Brain microvascular endothelial cell (primary cell): ENCODE results near the gene ARHGAP45.

Experiments used
- DNase-seq: peaks from one replicate; pipeline ENCODE4 v3.0.0-alpha.2; 2020
- H3K27ac ChIP-seq: fragments of 250-450 bp; sonication (Bioruptor Pico); 2 replicates; pipeline ENCODE4 v1.5.1; 2020; ENCODE audit warnings: mild to moderate bottlenecking, moderate library complexity
- H3K27me3 ChIP-seq: fragments of 250-450 bp; sonication (Bioruptor Pico); replicated peaks from 2 replicates; pipeline ENCODE4 v1.5.1; 2020; ENCODE audit warnings: mild to moderate bottlenecking
- H3K36me3 ChIP-seq: fragments of 250-450 bp; sonication (Bioruptor Pico); replicated peaks from 2 replicates; pipeline ENCODE4 v1.5.1; 2020; ENCODE audit warnings: mild to moderate bottlenecking
- H3K4me3 ChIP-seq: 2 replicates; pipeline ENCODE4 v1.5.1; 2011; ENCODE audit warnings: low read depth, mild to moderate bottlenecking, control low read depth, low read length, moderate library complexity
- in situ Hi-C: cut with HindIII; loops from 2 replicates; pipeline ENCODE4 v1.10.0; 2017; ENCODE audit warnings: low sequenced_read_pairs, low pct_ligation_motif_present
- TF ChIP-seq, protein P1 (sequence below): IDR thresholded peaks from 2 replicates; pipeline ENCODE4 v1.5.1; 2011; ENCODE audit warnings: low read depth, mild to moderate bottlenecking, moderate library complexity, low read length, control low read depth, inconsistent platforms; ENCODE audit errors: missing control alignments

ARHGAP45 gene

DNA sequence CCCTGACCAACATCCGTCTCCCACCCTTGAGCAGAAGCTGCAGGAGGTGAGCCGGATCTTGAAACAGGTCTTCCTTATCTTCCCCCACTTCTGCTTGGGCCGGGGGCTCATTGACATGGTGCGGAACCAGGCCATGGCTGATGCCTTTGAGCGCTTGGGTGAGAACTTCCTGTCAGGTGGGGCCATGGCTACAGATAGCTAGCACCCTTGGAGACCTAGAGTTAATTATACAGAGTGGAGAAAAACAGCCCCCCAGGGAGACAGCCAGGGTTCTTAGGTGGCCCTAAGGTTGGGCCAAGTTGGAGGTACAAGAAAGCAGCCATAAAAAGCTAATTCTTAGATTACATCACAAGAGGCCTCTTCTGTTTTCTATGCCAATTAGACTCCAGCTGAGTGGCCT is 8.9 kb upstream of the ARHGAP45 start:
- no peak overlapping the region for H3K27ac ChIP-seq
- no peak for DNase-seq

GRCh38 chr19:1060689-1061088 is 6.3 kb upstream of the ARHGAP45 start:
- Histone ChIP-seq H3K27ac (no peak overlapping the region), H3K36me3 (no peaks in the 10 kb centered on the region), H3K4me3 (no peak overlapping the region), H3K27me3 (no peaks in the 10 kb centered on the region)
- DNase-seq: no peak
- TF ChIP-seq, protein P1, sequence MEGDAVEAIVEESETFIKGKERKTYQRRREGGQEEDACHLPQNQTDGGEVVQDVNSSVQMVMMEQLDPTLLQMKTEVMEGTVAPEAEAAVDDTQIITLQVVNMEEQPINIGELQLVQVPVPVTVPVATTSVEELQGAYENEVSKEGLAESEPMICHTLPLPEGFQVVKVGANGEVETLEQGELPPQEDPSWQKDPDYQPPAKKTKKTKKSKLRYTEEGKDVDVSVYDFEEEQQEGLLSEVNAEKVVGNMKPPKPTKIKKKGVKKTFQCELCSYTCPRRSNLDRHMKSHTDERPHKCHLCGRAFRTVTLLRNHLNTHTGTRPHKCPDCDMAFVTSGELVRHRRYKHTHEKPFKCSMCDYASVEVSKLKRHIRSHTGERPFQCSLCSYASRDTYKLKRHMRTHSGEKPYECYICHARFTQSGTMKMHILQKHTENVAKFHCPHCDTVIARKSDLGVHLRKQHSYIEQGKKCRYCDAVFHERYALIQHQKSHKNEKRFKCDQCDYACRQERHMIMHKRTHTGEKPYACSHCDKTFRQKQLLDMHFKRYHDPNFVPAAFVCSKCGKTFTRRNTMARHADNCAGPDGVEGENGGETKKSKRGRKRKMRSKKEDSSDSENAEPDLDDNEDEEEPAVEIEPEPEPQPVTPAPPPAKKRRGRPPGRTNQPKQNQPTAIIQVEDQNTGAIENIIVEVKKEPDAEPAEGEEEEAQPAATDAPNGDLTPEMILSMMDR: no peak
- in situ Hi-C loops: no loop called here

More for the DNA sequence above, 8.9 kb upstream of the ARHGAP45 start:
- in situ Hi-C loops: no loop called here
- no peaks in the 10 kb centered on the region for H3K27me3 ChIP-seq
- H3K36me3 ChIP-seq: no peaks in the 10 kb centered on the region
- TF ChIP-seq, protein P1: no peak
- H3K4me3 ChIP-seq: no peak overlapping the region

GRCh38 chr19:1061987-1062386 is 5.0 kb upstream of the ARHGAP45 start:
- DNase-seq: no peak
- TF ChIP-seq, protein P1: no peak
- no peaks in the 10 kb centered on the region for H3K27me3 ChIP-seq
- H3K36me3 ChIP-seq: no peaks in the 10 kb centered on the region
- no peak overlapping the region for H3K27ac ChIP-seq
- no peak overlapping the region for H3K4me3 ChIP-seq
- in situ Hi-C loops: no loop called here

DNA sequence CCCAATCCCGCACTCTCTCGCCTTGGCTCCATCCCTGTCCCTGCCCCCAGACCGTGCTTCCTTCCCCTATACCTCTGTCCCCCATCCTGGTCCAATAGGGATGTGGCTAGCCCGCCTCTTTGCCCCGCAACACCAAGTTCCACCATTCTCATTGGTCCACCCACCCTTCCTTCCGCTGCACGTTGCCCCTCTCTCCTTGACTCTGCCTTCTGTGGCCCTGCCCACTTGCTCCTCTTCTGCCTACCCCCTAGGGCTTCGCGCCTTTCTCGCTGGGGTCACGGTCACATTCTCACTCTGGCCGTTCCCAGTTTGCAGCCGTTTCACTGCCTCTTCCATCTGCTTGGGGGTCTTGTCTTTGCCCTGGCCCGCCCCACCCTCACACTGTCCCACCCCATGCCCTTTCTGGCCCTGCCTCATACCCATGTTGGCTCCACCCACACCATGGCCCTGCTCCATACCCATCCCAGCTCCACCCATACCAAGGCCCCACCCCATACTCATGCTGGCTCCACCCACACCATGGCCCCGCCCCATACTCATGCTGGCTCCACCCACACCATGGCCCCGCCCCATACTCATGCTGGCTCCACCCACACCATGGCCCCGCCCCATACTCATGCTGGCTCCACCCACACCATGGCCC is 4.5 kb upstream of the ARHGAP45 start:
- DNase-seq: no peak
- Histone ChIP-seq H3K36me3 (no peaks in the 10 kb centered on the region), H3K4me3 (no peak overlapping the region), H3K27me3 (no peaks in the 10 kb centered on the region), H3K27ac (no peak overlapping the region)
- in situ Hi-C loops: no loop called here
- TF ChIP-seq, protein P1: no peak

- no peaks in the 10 kb centered on the region for H3K36me3 ChIP-seq
- in situ Hi-C loops: no loop called here
- no peak overlapping the region for H3K4me3 ChIP-seq
- DNase-seq: no peak
- TF ChIP-seq, protein P1: no peak
- H3K27me3 ChIP-seq: no peaks in the 10 kb centered on the region
- H3K27ac ChIP-seq: no peak overlapping the region
Measured at GRCh38 chr19:1063030-1063908, 3.7 kb upstream of the ARHGAP45 start.
